Loucy (cell line): Measurements from ENCODE around the gene OPRM1.

Experiments used
- CTCF ChIP-seq: fragments of 200-600 bp; sonication (generic); conservative IDR thresholded peaks from 2 replicates; pipeline ENCODE4 v1.5.1; 2014; ENCODE audit warnings: mild to moderate bottlenecking, antibody characterized with exemption, low read length
- EZH2phosphoT487 ChIP-seq: fragments of 200-600 bp; IDR thresholded peaks from 2 replicates; pipeline ENCODE4 v1.6.1; 2018; ENCODE audit warnings: antibody characterized with exemption, mild to moderate bottlenecking, moderate library complexity, borderline replicate concordance

GRCh38 chr6:154267508-154268106 is 228.6 kb downstream of the OPRM1 start:
- no peak for TF ChIP-seq CTCF
- TF ChIP-seq EZH2phosphoT487, result no peak
